SU-DHL-6 (cell line): Measurements from ENCODE around the gene MYLK2.

Experiments used
- H2AFZ ChIP-seq: fragments of 200-600 bp; sonication (generic); 2 replicates; pipeline ENCODE4 v1.6.1; 2014; ENCODE audit warnings: low read depth, mild to moderate bottlenecking, moderate library complexity, mixed read lengths, antibody characterized with exemption, low read length; ENCODE audit not compliant: severe bottlenecking
- H3F3A ChIP-seq: fragments of 200-600 bp; shearing (Covaris generic); 2 replicates; pipeline ENCODE4 v1.6.0; 2016; ENCODE audit warnings: antibody characterized with exemption, mild to moderate bottlenecking; ENCODE audit not compliant: insufficient read depth
- H3K27ac ChIP-seq: fragments of 200-600 bp; sonication (generic); 2 replicates; pipeline ENCODE4 v1.5.1; 2016; ENCODE audit warnings: low read depth, mild to moderate bottlenecking, low read length, moderate library complexity, mixed read lengths
- H3K27me3 ChIP-seq: fragments of 200-600 bp; sonication (generic), shearing (Covaris generic); 2 replicates; pipeline ENCODE4 v1.6.0; 2014; ENCODE audit warnings: mild to moderate bottlenecking, low read length
- H3K36me3 ChIP-seq: fragments of 200-600 bp; sonication (generic); 2 replicates; pipeline ENCODE4 v1.6.1; 2014; ENCODE audit warnings: mild to moderate bottlenecking, low read length, mixed read lengths
- H3K4me2 ChIP-seq: fragments of 300-600, 200-600 bp; shearing (Covaris generic), sonication (generic); 2 replicates; pipeline ENCODE4 v1.6.0; 2014; ENCODE audit warnings: low read length, low read depth, mild to moderate bottlenecking; ENCODE audit not compliant: poor library complexity, severe bottlenecking
- H3K4me3 ChIP-seq: fragments of 200-600 bp; sonication (generic); 2 replicates; pipeline ENCODE4 v1.5.1; 2014; ENCODE audit warnings: antibody characterized with exemption, low read length, mild to moderate bottlenecking, mixed read lengths; ENCODE audit not compliant: insufficient read depth, poor library complexity, severe bottlenecking
- H3K79me2 ChIP-seq: fragments of 200-600 bp; sonication (generic); 2 replicates; pipeline ENCODE4 v1.6.1; 2014; ENCODE audit warnings: mild to moderate bottlenecking, low read length, moderate library complexity; ENCODE audit not compliant: insufficient read depth
- H3K9ac ChIP-seq: fragments of 200-600 bp; sonication (generic); 2 replicates; pipeline ENCODE4 v1.7.0; 2014; ENCODE audit warnings: mild to moderate bottlenecking, low read length
- H3K9me2 ChIP-seq: fragments of 200-600 bp; sonication (generic); replicated peaks from 2 replicates; pipeline ENCODE4 v1.6.1; 2014; ENCODE audit warnings: low read length; ENCODE audit not compliant: insufficient read depth
- H3K9me3 ChIP-seq: fragments of 200-600 bp; sonication (generic); 2 replicates; pipeline ENCODE4 v1.6.1; 2014; ENCODE audit warnings: low read length, mixed read lengths; ENCODE audit not compliant: insufficient read depth
- H4K20me1 ChIP-seq: fragments of 200-600 bp; sonication (generic); 2 replicates; pipeline ENCODE4 v1.6.1; 2014; ENCODE audit warnings: low read depth, mild to moderate bottlenecking, antibody characterized with exemption, low read length, moderate library complexity, mixed read lengths
- CTCF ChIP-seq: fragments of 200-600 bp; sonication (generic); IDR thresholded peaks from one replicate; pipeline ENCODE4 v1.5.1; 2017; ENCODE audit warnings: antibody characterized with exemption, mild to moderate bottlenecking, low read length, moderate library complexity; ENCODE audit not compliant: insufficient read depth, poor library complexity, severe bottlenecking
- EZH2phosphoT487 ChIP-seq: fragments of 200-600 bp; sonication (generic), shearing (Covaris generic); conservative IDR thresholded peaks from 2 replicates; pipeline ENCODE4 v1.6.1; 2018; ENCODE audit warnings: mild to moderate bottlenecking, antibody characterized with exemption, low read length, moderate library complexity, mixed read lengths

Gene MYLK2

GRCh38 chr20:31881945-31882344 lies 62.8 kb downstream of the MYLK2 start:
- Histone ChIP-seq H3K27ac (no peak overlapping the region), H3K9me2 (no peaks in the 10 kb centered on the region), H3K9me3 (no peaks in the 10 kb centered on the region), H3K9ac (no peak overlapping the region), H3K27me3 (no peaks in the 10 kb centered on the region), H4K20me1 (no peaks in the 10 kb centered on the region), H3K4me2 (no peak overlapping the region), H3K4me3 (no peak overlapping the region), H2AFZ (peak overlapping the region; percentile 60), H3K79me2 (no peaks in the 10 kb centered on the region), H3K36me3 (no peaks in the 10 kb centered on the region), H3F3A (no peaks in the 10 kb centered on the region; the same call in 1 of the 2 replicates)
- no peak for TF ChIP-seq CTCF

- Histone ChIP-seq H3K9me2 (no peaks in the 10 kb centered on the region), H3K36me3 (no peaks in the 10 kb centered on the region), H3K9ac (no peak overlapping the region), H3F3A (no peaks in the 10 kb centered on the region; the same call in 1 of the 2 replicates), H3K9me3 (no peaks in the 10 kb centered on the region), H4K20me1 (no peaks in the 10 kb centered on the region), H3K27ac (no peak overlapping the region), H3K4me3 (no peak overlapping the region), H3K4me2 (no peak overlapping the region), H3K79me2 (no peaks in the 10 kb centered on the region), H2AFZ (no peak overlapping the region), H3K27me3 (no peaks in the 10 kb centered on the region; the same call in 1 of the 2 replicates)
- no peak for TF ChIP-seq CTCF
- no peak for TF ChIP-seq EZH2phosphoT487
Observed at GRCh38 chr20:31883829-31884228, 64.7 kb downstream of the MYLK2 start.
